IMR-90 (cell line): ENCODE data around the gene REPS2. TPM values are rescaled to one million over a fixed set of nuclear protein-coding genes. Genes with fewer than 3 reads are reported as not detected.

Experiments used
- ATAC-seq: fragments of 200-7000 bp; cut with Tn5 transposase; 2 replicates; pipeline ENCODE4 v1.9.1; 2020; ENCODE audit warnings: low read depth, mild to moderate bottlenecking, moderate library complexity
- BruUV-seq: library from RNA; stranded (reverse); fragments of 400-500 nt; replicated peaks from 2 replicates; lab custom pipeline; 2021; lab: Mats Ljungman, UMichigan
- CTCF ChIA-PET: fragments of 300-600 bp; formaldehyde crosslinking; extraction: SDS; loops from one replicate; lab custom pipeline; 2021; ENCODE audit warnings: antibody characterized with exemption; lab: Yijun Ruan, JAX
- POLR2A ChIA-PET: fragments of 300-600 bp; sonication (Branson Sonifier 250); formaldehyde crosslinking; loops from one replicate; lab custom pipeline; 2022; ENCODE audit warnings: antibody characterized with exemption; ENCODE audit not compliant: unreplicated experiment; lab: Charles Lee
- DNase-seq: peaks from one replicate; pipeline ENCODE4 v3.0.0; 2013
- H2AFZ ChIP-seq: replicated peaks from 2 replicates; pipeline ENCODE3; 2013; ENCODE audit warnings: low read length, mild to moderate bottlenecking; ENCODE audit not compliant: poor library complexity
- H2AK5ac ChIP-seq: 2 replicates; pipeline ENCODE4 v1.6.1; 2013; ENCODE audit warnings: low read depth, low read length, inconsistent platforms
- H2AK9ac ChIP-seq: replicated peaks from 2 replicates; pipeline ENCODE3; 2013; ENCODE audit warnings: mild to moderate bottlenecking, low read depth, low read length, moderate library complexity; ENCODE audit not compliant: poor library complexity
- H2BK120ac ChIP-seq: 2 replicates; pipeline ENCODE4 v1.6.1; 2013; ENCODE audit warnings: low read depth, low read length, inconsistent platforms
- H2BK15ac ChIP-seq: 3 replicates; pipeline ENCODE4 v1.6.1; 2013; ENCODE audit warnings: low read depth, low read length, inconsistent platforms
- H2BK20ac ChIP-seq: 2 replicates; pipeline ENCODE4 v1.6.1; 2013; ENCODE audit warnings: low read depth, mild to moderate bottlenecking, inconsistent platforms, low read length, moderate library complexity
- H2BK5ac ChIP-seq: 2 replicates; pipeline ENCODE4 v1.6.1; 2013; ENCODE audit warnings: mild to moderate bottlenecking, low read depth, low read length, inconsistent platforms; ENCODE audit not compliant: poor library complexity, severe bottlenecking
- H3K14ac ChIP-seq: replicated peaks from 2 replicates; pipeline ENCODE4 v1.6.1; 2013; ENCODE audit warnings: low read depth, low read length, inconsistent platforms
- H3K18ac ChIP-seq: 2 replicates; pipeline ENCODE4 v1.6.1; 2013; ENCODE audit warnings: low read depth, low read length, control low read depth
- H3K23ac ChIP-seq: 2 replicates; pipeline ENCODE4 v1.6.1; 2013; ENCODE audit warnings: low read depth, low read length, inconsistent platforms
- H3K27ac ChIP-seq: 2 replicates; pipeline ENCODE4 v1.5.1; 2013; ENCODE audit warnings: mild to moderate bottlenecking, control low read depth, low read length; ENCODE audit not compliant: insufficient read depth
- H3K27me3 ChIP-seq: 2 replicates; pipeline ENCODE4 v1.6.1; 2013; ENCODE audit warnings: low read length; ENCODE audit not compliant: control insufficient read depth, insufficient read depth
- H3K36me3 ChIP-seq: 2 replicates; pipeline ENCODE4 v1.6.1; 2013; ENCODE audit warnings: low read length, mixed read lengths; ENCODE audit not compliant: control insufficient read depth, insufficient read depth
- H3K4ac ChIP-seq: 2 replicates; pipeline ENCODE4 v1.6.1; 2013; ENCODE audit warnings: low read depth, low read length, inconsistent platforms
- H3K4me1 ChIP-seq: 2 replicates; pipeline ENCODE4 v1.6.1; 2013; ENCODE audit warnings: low read length, mixed read lengths; ENCODE audit not compliant: control insufficient read depth, insufficient read depth
- H3K4me2 ChIP-seq: 2 replicates; pipeline ENCODE4 v1.6.1; 2013; ENCODE audit warnings: low read depth, mild to moderate bottlenecking, control low read depth, low read length, moderate library complexity
- H3K4me3 ChIP-seq: 2 replicates; pipeline ENCODE4 v1.5.1; 2013; ENCODE audit warnings: low read depth, mild to moderate bottlenecking, control low read depth, low read length, moderate library complexity; ENCODE audit not compliant: insufficient read depth
- H3K56ac ChIP-seq: 2 replicates; pipeline ENCODE4 v1.6.1; 2013; ENCODE audit warnings: low read length, inconsistent platforms; ENCODE audit not compliant: insufficient read depth; ENCODE audit errors: extremely low read depth
- H3K79me1 ChIP-seq, 2 experiments: 2 replicates each; pipeline ENCODE4 v1.6.1; 2013; ENCODE audit warnings: low read length in 2 of 2, inconsistent platforms in 1 of 2, low read depth in 1 of 2
- H3K9ac ChIP-seq: 2 replicates; pipeline ENCODE4 v1.6.1; 2013; ENCODE audit warnings: low read depth, low read length, control low read depth
- H3K9me1 ChIP-seq: 2 replicates; pipeline ENCODE4 v1.6.1; 2013; ENCODE audit warnings: low read length, inconsistent platforms; ENCODE audit not compliant: insufficient read depth
- H3K9me3 ChIP-seq: 2 replicates; pipeline ENCODE4 v1.6.1; 2013; ENCODE audit warnings: low read length; ENCODE audit not compliant: control insufficient read depth, insufficient read depth
- H4K20me1 ChIP-seq: 2 replicates; pipeline ENCODE4 v1.6.1; 2013; ENCODE audit warnings: low read length, inconsistent platforms; ENCODE audit not compliant: insufficient read depth
- H4K5ac ChIP-seq: 2 replicates; pipeline ENCODE4 v1.6.1; 2013; ENCODE audit warnings: mild to moderate bottlenecking, low read depth, low read length, control low read depth
- H4K8ac ChIP-seq, 2 experiments: 2 replicates each; pipeline ENCODE4 v1.6.1; 2013; ENCODE audit warnings: low read depth in 2 of 2, low read length in 2 of 2, control low read depth in 1 of 2, inconsistent platforms in 1 of 2
- H4K91ac ChIP-seq: 2 replicates; pipeline ENCODE4 v1.6.1; 2013; ENCODE audit warnings: low read depth, low read length, inconsistent platforms; ENCODE audit not compliant: insufficient read depth
- BHLHE40 ChIP-seq: fragments of 150-350 bp; IDR thresholded peaks from 2 replicates; pipeline ENCODE4 v1.6.1; 2016; ENCODE audit warnings: mild to moderate bottlenecking, low read depth, low read length
- CEBPB ChIP-seq: IDR thresholded peaks from 2 replicates; pipeline ENCODE4 v1.6.1; 2012; ENCODE audit warnings: low read depth, low read length, improper control_type of control experiment
- CHD1 ChIP-seq: IDR thresholded peaks from 2 replicates; pipeline ENCODE4 v1.6.1; 2012; ENCODE audit warnings: low read depth, low read length, improper control_type of control experiment
- CTCF ChIP-seq: conservative IDR thresholded peaks from 2 replicates; pipeline ENCODE4 v1.5.1; 2012; ENCODE audit warnings: mild to moderate bottlenecking, low read depth, low read length, improper control_type of control experiment
- ELK1 ChIP-seq: fragments of 150-350 bp; IDR thresholded peaks from 2 replicates; pipeline ENCODE4 v1.6.1; 2016; ENCODE audit warnings: low read depth, mild to moderate bottlenecking, low read length, moderate library complexity, borderline replicate concordance
- FOS ChIP-seq: fragments of 150-350 bp; IDR thresholded peaks from 2 replicates; pipeline ENCODE4 v1.6.1; 2016; ENCODE audit warnings: low read depth, low read length
- MAFK ChIP-seq: IDR thresholded peaks from 2 replicates; pipeline ENCODE4 v1.6.1; 2012; ENCODE audit warnings: low read depth, low read length, improper control_type of control experiment
- MAZ ChIP-seq: IDR thresholded peaks from 2 replicates; pipeline ENCODE4 v1.6.1; 2012; ENCODE audit warnings: low read depth, mild to moderate bottlenecking, low read length, improper control_type of control experiment, moderate library complexity, borderline replicate concordance
- MXI1 ChIP-seq: IDR thresholded peaks from 2 replicates; pipeline ENCODE4 v1.6.1; 2012; ENCODE audit warnings: low read depth, mild to moderate bottlenecking, low read length, moderate library complexity, borderline replicate concordance
- NFE2L2 ChIP-seq: fragments of 150-350 bp; IDR thresholded peaks from 2 replicates; pipeline ENCODE4 v1.6.1; 2016; ENCODE audit warnings: low read depth, mild to moderate bottlenecking, low read length
- POLR2A ChIP-seq: IDR thresholded peaks from 2 replicates; pipeline ENCODE4 v1.6.1; 2012; ENCODE audit warnings: mild to moderate bottlenecking, low read depth, low read length
- RAD21 ChIP-seq: IDR thresholded peaks from 2 replicates; pipeline ENCODE4 v1.6.1; 2012; ENCODE audit warnings: low read length, improper control_type of control experiment
- RCOR1 ChIP-seq: IDR thresholded peaks from 2 replicates; pipeline ENCODE4 v1.6.1; 2012; ENCODE audit warnings: mild to moderate bottlenecking, low read length, improper control_type of control experiment; ENCODE audit not compliant: insufficient replicate concordance
- RFX5 ChIP-seq: IDR thresholded peaks from 2 replicates; pipeline ENCODE4 v1.8.0; 2012; ENCODE audit warnings: low read depth, mild to moderate bottlenecking, low read length, moderate library complexity
- SMC3 ChIP-seq: fragments of 150-350 bp; IDR thresholded peaks from 2 replicates; pipeline ENCODE4 v1.6.1; 2016; ENCODE audit warnings: low read depth, mild to moderate bottlenecking, antibody characterized with exemption, low read length, moderate library complexity
- USF2 ChIP-seq: fragments of 150-350 bp; IDR thresholded peaks from 2 replicates; pipeline ENCODE4 v1.6.1; 2017; ENCODE audit warnings: mild to moderate bottlenecking, antibody characterized with exemption, low read length, low read depth
- WGBS, 2 experiments: methylation state at CpG; one replicate each; pipeline versions ENCODE4 v1.1.5 to v1.1.7; 2013; ENCODE audit warnings: missing lambda C conversion rate in 2 of 2; ENCODE audit not compliant: insufficient read length in 1 of 2; ENCODE audit errors: extremely low coverage in 2 of 2; 5-methylcytosine and 5-hydroxymethylcytosine counted together
- dilution Hi-C: fragments of 300-500 bp; cut with HindIII; formaldehyde crosslinking; loops from one replicate; pipeline ENCODE4 v1.14.3; 2018; ENCODE audit warnings: low sequenced_read_pairs; ENCODE audit not compliant: unreplicated experiment
- in situ Hi-C: fragments of 300-500 bp; cut with MboI; formaldehyde crosslinking; loops from 3 replicates; pipeline ENCODE4 v1.14.3; 2019; ENCODE audit warnings: low sequenced_read_pairs, inconsistent platforms, mixed read lengths
- intact Hi-C: fragments of 100-400 bp; cut with micrococcal nuclease; formaldehyde crosslinking; loops from 2 replicates; pipeline ENCODE4 v1.10.0; 2022
- polyA plus RNA-seq, 3 experiments: library from polyadenylated mRNA; depleted of rRNA; stranded (reverse); fragments of >200 nt; gene quantifications; 2 replicates each; pipeline ENCODE4 v1.2.3, GENCODE V29; 2012; ENCODE audit warnings: low replicate concordance in 1 of 3
- total RNA-seq: library from RNA; depleted of rRNA; stranded (reverse); fragments of >200 nt; gene quantifications from 2 replicates; pipeline ENCODE4 v1.2.3, GENCODE V29; 2012

REPS2 gene
- total and polyA plus RNA-seq, 2 of the 4 experiments (the other 2 are of a cell fraction): 0.02 to 0.18 TPM

- Histone ChIP-seq H3K9ac (no peak overlapping the region), H3K14ac (no peak overlapping the region), H3K23ac (no peak overlapping the region), H4K91ac (no peak overlapping the region), H2BK120ac (no peak overlapping the region), H2BK15ac (no peak overlapping the region), H3K4me1 (no peaks in the 10 kb centered on the region), H3K56ac (no peak overlapping the region), H3K9me3 (no peaks in the 10 kb centered on the region), H3K4ac (no peak overlapping the region), H4K8ac (no peak overlapping the region), H3K18ac (no peak overlapping the region), H4K20me1 (no peaks in the 10 kb centered on the region), H2AFZ (no peak overlapping the region), H2BK20ac (no peak overlapping the region), H2BK5ac (no peak overlapping the region), H3K9me1 (no peaks in the 10 kb centered on the region), H3K4me2 (no peak overlapping the region), H2AK9ac (no peak overlapping the region), H3K36me3 (no peaks in the 10 kb centered on the region), H4K5ac (no peak overlapping the region), H3K79me1 (no peaks in the 10 kb centered on the region), H2AK5ac (no peak overlapping the region), H3K27ac (no peak overlapping the region), H3K4me3 (no peak overlapping the region), H3K27me3 (no peaks in the 10 kb centered on the region)
- intact Hi-C loops: no loop called here
- no TSS peak for BruUV-seq
- POLR2A ChIA-PET: interaction anchor here (0.7 kb wide), 1 partner anchor 570 kb away, joined by 3 read pairs; no protein-coding TSS in a partner anchor
- ATAC-seq (no peak), DNase-seq (no peak)
- dilution Hi-C loops: no loop called here
- in situ Hi-C loops: no loop called here
- CTCF ChIA-PET: no interaction called here
- no CpG with 5 or more reads among the region's 2 CpGs for WGBS, 2 experiments
- TF ChIP-seq USF2 (no peak), MAFK (no peak), MXI1 (no peak), FOS (no peak), NFE2L2 (no peak), MAZ (no peak), SMC3 (no peak), BHLHE40 (no peak), CHD1 (no peak), RFX5 (no peak), CEBPB (no peak), RCOR1 (no peak), RAD21 (no peak), POLR2A (no peak), ELK1 (no peak), CTCF (no peak)
These were observed 20.4 kb downstream of the REPS2 start for GRCh38 chrX:16966752-16967448.
